GM23338 (cell line): ENCODE data around the gene SHISA6. TPM values are rescaled to one million over a fixed set of nuclear protein-coding genes. Genes with fewer than 3 reads are reported as not detected.

Source experiments
- ATAC-seq: fragments of 200-7000 bp; cut with Tn5 transposase; 3 replicates; pipeline ENCODE4 v1.9.1; 2020
- DNase-seq: peaks from one replicate; pipeline ENCODE4 v3.0.0-alpha.2; 2015; ENCODE audit warnings: low spot score
- H2AFZ ChIP-seq: fragments of 200-600 bp; sonication (generic); 2 replicates; pipeline ENCODE4 v1.8.0; 2016; ENCODE audit warnings: antibody characterized with exemption, mild to moderate bottlenecking, moderate library complexity
- H3F3A ChIP-seq: fragments of 200-600 bp; sonication (generic); replicated peaks from 2 replicates; pipeline ENCODE4 v1.8.0; 2017; ENCODE audit warnings: antibody characterized with exemption, mixed run types, low read depth
- H3K27ac ChIP-seq: fragments of 200-600 bp; sonication (generic); 2 replicates; pipeline ENCODE4 v1.6.1; 2016; ENCODE audit warnings: low read depth
- H3K27me3 ChIP-seq: fragments of 200-600 bp; sonication (generic); 2 replicates; pipeline ENCODE4 v1.8.0; 2016; ENCODE audit warnings: mild to moderate bottlenecking, mixed run types, moderate library complexity; ENCODE audit not compliant: insufficient read depth
- H3K36me3 ChIP-seq: fragments of 200-600 bp; sonication (generic); 2 replicates; pipeline ENCODE4 v1.8.0; 2016; ENCODE audit warnings: mild to moderate bottlenecking; ENCODE audit not compliant: insufficient read depth
- H3K4me1 ChIP-seq: fragments of 200-600 bp; sonication (generic); 2 replicates; pipeline ENCODE4 v1.8.0; 2016; ENCODE audit warnings: mild to moderate bottlenecking, moderate library complexity; ENCODE audit not compliant: insufficient read depth
- H3K4me2 ChIP-seq: fragments of 200-600 bp; sonication (generic); 2 replicates; pipeline ENCODE4 v1.7.1; 2017; ENCODE audit warnings: mixed run types
- H3K4me3 ChIP-seq: fragments of 200-600 bp; sonication (generic); 2 replicates; pipeline ENCODE4 v1.6.1; 2016; ENCODE audit warnings: mixed run types
- H3K79me2 ChIP-seq: fragments of 200-600 bp; sonication (generic); replicated peaks from 2 replicates; pipeline ENCODE4 v1.8.0; 2017; ENCODE audit warnings: mild to moderate bottlenecking; ENCODE audit not compliant: insufficient read depth
- H3K9me2 ChIP-seq: fragments of 200-600 bp; sonication (generic); 2 replicates; pipeline ENCODE4 v1.8.0; 2017; ENCODE audit not compliant: insufficient read depth
- H4K20me1 ChIP-seq: fragments of 200-600 bp; sonication (generic); replicated peaks from 2 replicates; pipeline ENCODE4 v1.8.0; 2017; ENCODE audit warnings: mild to moderate bottlenecking; ENCODE audit not compliant: insufficient read depth
- H3K27ac Mint-ChIP-seq: 2 replicates; pipeline ENCODE4 v1.8.0; 2020; ENCODE audit warnings: inconsistent platforms, mild to moderate bottlenecking, moderate library complexity, mixed read lengths
- H3K27me3 Mint-ChIP-seq: 3 replicates; pipeline ENCODE4 v1.8.0; 2022; ENCODE audit warnings: low read depth, mild to moderate bottlenecking, moderate library complexity, mixed read lengths, inconsistent platforms; ENCODE audit not compliant: insufficient read depth, poor library complexity
- H3K36me3 Mint-ChIP-seq: 3 replicates; pipeline ENCODE4 v1.8.0; 2021; ENCODE audit warnings: low read depth, mild to moderate bottlenecking, inconsistent platforms, moderate library complexity, mixed read lengths
- H3K4me1 Mint-ChIP-seq: 3 replicates; pipeline ENCODE4 v1.8.0; 2020; ENCODE audit warnings: mild to moderate bottlenecking, inconsistent platforms, mixed read lengths
- H3K4me3 Mint-ChIP-seq: 3 replicates; pipeline ENCODE4 v1.8.0; 2021; ENCODE audit warnings: moderate library complexity, mild to moderate bottlenecking, inconsistent platforms, mixed read lengths
- H3K9me3 Mint-ChIP-seq: 3 replicates; pipeline ENCODE4 v1.8.0; 2020; ENCODE audit warnings: moderate library complexity, mild to moderate bottlenecking, inconsistent platforms, mixed read lengths
- CREB1 ChIP-seq: fragments of 250-450 bp; sonication (Bioruptor Pico); IDR thresholded peaks from 2 replicates; pipeline ENCODE4 v1.5.0; 2020; ENCODE audit warnings: low read depth, mild to moderate bottlenecking, moderate library complexity
- ETS1 ChIP-seq: IDR thresholded peaks from 2 replicates; pipeline ENCODE4 v1.6.1; 2016; ENCODE audit warnings: antibody characterized with exemption
- JUNB ChIP-seq: IDR thresholded peaks from one replicate; pipeline ENCODE4 v1.6.1; 2016; ENCODE audit warnings: antibody characterized with exemption; ENCODE audit not compliant: unreplicated experiment
- NANOG ChIP-seq: IDR thresholded peaks from 2 replicates; pipeline ENCODE4 v1.6.1; 2016; ENCODE audit warnings: antibody characterized with exemption, borderline replicate concordance
- REST ChIP-seq: IDR thresholded peaks from one replicate; pipeline ENCODE4 v1.6.1; 2018; ENCODE audit warnings: antibody characterized with exemption; ENCODE audit not compliant: unreplicated experiment
- ZNF114 ChIP-seq: fragments of 250-450 bp; sonication (Bioruptor Pico); IDR thresholded peaks from 2 replicates; pipeline ENCODE4 v1.5.0; 2020; ENCODE audit warnings: mild to moderate bottlenecking, moderate library complexity
- ZNF331 ChIP-seq: fragments of 250-450 bp; sonication (Bioruptor Pico); IDR thresholded peaks from 2 replicates; pipeline ENCODE4 v1.5.0; 2020; ENCODE audit warnings: low read depth, mild to moderate bottlenecking, moderate library complexity
- ZNF462 ChIP-seq: fragments of 250-450 bp; sonication (Bioruptor Pico); IDR thresholded peaks from 2 replicates; pipeline ENCODE4 v1.5.0; 2020; ENCODE audit warnings: mild to moderate bottlenecking, moderate library complexity
- polyA plus RNA-seq: library from polyadenylated mRNA; unstranded; fragments of >200 nt; fragmentation: Nextera tagmentation; extraction: Ambion mirVana; gene quantifications from 2 replicates; pipeline ENCODE4 v1.2.1, GENCODE V29; 2016
- total RNA-seq: library from RNA; depleted of rRNA; stranded (reverse); fragments of >200 nt; shearing (Covaris generic); gene quantifications from 2 replicates; pipeline ENCODE4 v1.2.3, GENCODE V29; 2014

Gene SHISA6
- total and polyA plus RNA-seq, 2 experiments from 2014 or later: 0.52 TPM; not detected in 1

GRCh38 chr17:11383157-11383556, 142.1 kb downstream of the SHISA6 start (continued):
- TF ChIP-seq REST: no peak
- TF ChIP-seq ZNF462 (CRISPR knock-in tag): no peak

- Histone ChIP-seq H4K20me1 (no peaks in the 10 kb centered on the region), H3K4me3 (no peak overlapping the region), H3K36me3 (peaks cover 12% of the 10 kb centered on the region; the same call in 1 of the 2 replicates), H2AFZ (no peak overlapping the region), H3K4me2 (no peak overlapping the region), H3K27me3 (no peaks in the 10 kb centered on the region), H3K9me2 (no peaks in the 10 kb centered on the region), H3K27ac (no peak overlapping the region), H3F3A (no peaks in the 10 kb centered on the region), H3K4me1 (no peaks in the 10 kb centered on the region), H3K79me2 (no peaks in the 10 kb centered on the region)
- Mint-ChIP-seq H3K9me3 (peaks cover 100% of the 10 kb centered on the region), H3K27ac (no peak overlapping the region), H3K4me1 (no peaks in the 10 kb centered on the region; the same call in 2 of the 3 replicates), H3K4me3 (no peak overlapping the region), H3K27me3 (peaks cover 5% of the 10 kb centered on the region), H3K36me3 (peaks cover 55% of the 10 kb centered on the region)
- ATAC-seq (no peak), DNase-seq (no peak)
- TF ChIP-seq JUNB (no peak), ETS1 (no peak), ZNF331 (CRISPR knock-in tag) (no peak), REST (no peak), NANOG (no peak), ZNF114 (CRISPR knock-in tag) (no peak), CREB1 (CRISPR knock-in tag) (no peak)
These were observed 143.1 kb downstream of the SHISA6 start for GRCh38 chr17:11384131-11384530.
